Activated CD4-positive, alpha-beta T cell treated with anti-CD3 and anti-CD28 coated beads, Interleukin-2, Interleukin-6, amounts not matched to agents 100 ng/mL and 50 ng/mL, durations not matched to agents 16 hours and 8 hours (primary cell): Measurements from ENCODE around the gene APOO.
"Not testable (repeated sequence)": the region's sequence is repeated elsewhere in the genome, so short reads cannot be mapped to it uniquely, and the experiment has no call there.

Experiments
- DNase-seq: peaks from one replicate; pipeline ENCODE4 v3.0.0-alpha.2; 2020

APOO gene

GRCh38 chrX:23901805-23902204, 5.9 kb downstream of the APOO start:
- DNase-seq = peak; percentile 50

GRCh38 chrX:23901060-23901459, 6.7 kb downstream of the APOO start:
- DNase-seq = peak; percentile 33

- DNase-seq = no peak
Observed at GRCh38 chrX:23900220-23900797, 7.4 kb downstream of the APOO start.

- DNase-seq = no peak
Observed at GRCh38 chrX:23898412-23898959, 9.3 kb downstream of the APOO start.

GRCh38 chrX:23896981-23897380, 10.8 kb downstream of the APOO start:
- DNase-seq = no peak

GRCh38 chrX:23896539-23896938, 11.2 kb downstream of the APOO start:
- not testable (repeated sequence) for DNase-seq

GRCh38 chrX:23894993-23895392, 12.7 kb downstream of the APOO start:
- DNase-seq = not testable (repeated sequence)

GRCh38 chrX:23890933-23891332, 16.8 kb downstream of the APOO start:
- DNase-seq = no peak

- DNase-seq = no peak
Observed at GRCh38 chrX:23888887-23889501, 18.7 kb downstream of the APOO start.

GRCh38 chrX:23887918-23888317, 19.8 kb downstream of the APOO start:
- no peak for DNase-seq

- DNase-seq = no peak
Observed at GRCh38 chrX:23887451-23887850, 20.3 kb downstream of the APOO start.

GRCh38 chrX:23885803-23886202, 21.9 kb downstream of the APOO start:
- no peak for DNase-seq

GRCh38 chrX:23884427-23885024, 23.2 kb downstream of the APOO start:
- DNase-seq = no peak

GRCh38 chrX:23883737-23884354, 23.9 kb downstream of the APOO start:
- DNase-seq = no peak

GRCh38 chrX:23879380-23880090, 28.2 kb downstream of the APOO start:
- no peak for DNase-seq

GRCh38 chrX:23871905-23872546, 35.7 kb downstream of the APOO start:
- no peak for DNase-seq

GRCh38 chrX:23870041-23870440, 37.7 kb downstream of the APOO start:
- no peak for DNase-seq

GRCh38 chrX:23864742-23865326, 42.9 kb downstream of the APOO start:
- DNase-seq = no peak

- peak; percentile 10 for DNase-seq
Observed at GRCh38 chrX:23861952-23862351, 45.8 kb downstream of the APOO start.

GRCh38 chrX:23861215-23861896, 46.4 kb downstream of the APOO start:
- no peak for DNase-seq

GRCh38 chrX:23859238-23859637, 48.5 kb downstream of the APOO start:
- not testable (repeated sequence) for DNase-seq

- no peak for DNase-seq
Observed at GRCh38 chrX:23857935-23858334, 49.8 kb downstream of the APOO start.
